Right ventricle myocardium inferior (tissue), 1 donor: Measurements from ENCODE around the gene CNTF. TPM values are rescaled to one million over a fixed set of nuclear protein-coding genes. Genes with fewer than 3 reads are reported as not detected.

Source experiments
- ATAC-seq: fragments of 200-7000 bp; cut with Tn5 transposase; one replicate; pipeline ENCODE4 v1.9.1; 2020; ENCODE audit warnings: mild to moderate bottlenecking, moderate library complexity
- DNase-seq: peaks from one replicate; pipeline ENCODE4 v3.0.0; 2021; ENCODE audit errors: missing footprints
- intact Hi-C: fragments of 100-400 bp; cut with DNase I; formaldehyde crosslinking; loops from one replicate; pipeline ENCODE4 v1.11.0; 2022
- total RNA-seq: library from RNA; stranded (reverse); fragmentation: NEBNext Ultra II Directional; extraction: Animal tissue kit (Norgen Biotek cat#: 25700); gene quantifications from one replicate; pipeline ENCODE4 v1.2.1, GENCODE V29; 2021
- donor health status: DM: no; HTN: yes; CAD: no; lungs with severe emphysema.

The CNTF gene
- total RNA-seq, 1 donor from 2014 or later, result 0.70 TPM

- intact Hi-C loops, result loop anchor here (5.0 kb wide), 1 partner anchor 127 kb away; no protein-coding TSS in a partner anchor
- ATAC-seq, result no peak
Measured at GRCh38 chr11:58659910-58660570, 37.6 kb downstream of the CNTF start.

GRCh38 chr11:58671983-58672633, 49.6 kb downstream of the CNTF start:
- intact Hi-C loops, result no loop called here
- DNase-seq (no peak), ATAC-seq (no peak)

More at GRCh38 chr11:58659910-58660570, 37.6 kb downstream of the CNTF start:
- DNase-seq, result no peak

GRCh38 chr11:58674609-58675008, 52.1 kb downstream of the CNTF start:
- intact Hi-C loops, result loop anchor here (2.0 kb wide), 1 partner anchor 100 kb away; the partner anchor contains the start of gene LPXN
- no peak for ATAC-seq
- no peak for DNase-seq

Other genes starting within 250 kb of the CNTF start
- gene OR5B3, start 215.8 kb upstream of the CNTF start, total RNA-seq, result not detected
- gene OR5B2, start 194.5 kb upstream of the CNTF start, total RNA-seq, result not detected
- not detected for gene OR5B12, start 180.4 kb upstream of the CNTF start, total RNA-seq
- gene OR5B21, start 114.6 kb upstream of the CNTF start, total RNA-seq, result not detected
- gene LPXN, start 46.8 kb upstream of the CNTF start, total RNA-seq, result 3.9 TPM
- 61.1 TPM for gene ZFP91, start 43.6 kb upstream of the CNTF start, total RNA-seq
- 1.4 TPM for gene GLYAT, start 109.3 kb downstream of the CNTF start, total RNA-seq
- gene GLYATL2, start 222.0 kb downstream of the CNTF start, total RNA-seq, result not detected